Measurements from ENCODE around the gene LILRA6. TPM values are rescaled to one million over a fixed set of nuclear protein-coding genes. Genes with fewer than 3 reads are reported as not detected.
A peak's percentile ranks its signal among the peaks of the same experiment; 100 is the strongest.
"Not testable (repeated sequence)": the region's sequence is repeated elsewhere in the genome, so short reads cannot be mapped to it uniquely, and the experiment has no call there.

LILRA6 gene
- total and polyA plus RNA-seq, 2 of the 13 experiments (the other 11 are each of a cell fraction or from before 2014, with no cell fraction given) = not detected

DNA sequence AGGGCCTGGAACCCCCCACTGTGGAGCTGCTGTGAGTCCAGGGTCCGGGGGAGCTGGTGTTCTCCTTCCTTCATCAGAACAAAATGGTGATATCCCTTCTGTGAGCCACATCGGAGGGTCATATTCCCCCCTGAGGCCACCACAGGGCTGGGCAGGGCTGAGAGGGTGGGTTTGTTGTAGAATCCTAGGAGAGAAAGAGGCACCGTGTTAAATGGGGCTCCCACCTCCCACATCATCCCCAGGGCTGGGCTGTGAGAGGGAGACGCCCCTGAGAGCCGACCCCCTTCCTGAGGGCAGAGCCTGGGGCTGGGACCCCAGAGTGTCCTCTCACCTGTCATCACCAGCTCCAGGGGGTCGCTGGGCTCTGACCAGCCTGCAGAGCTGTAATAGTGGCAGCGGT is 20.6 kb downstream of the LILRA6 start:
- H3K79me2 ChIP-seq (ENCODE audit: insufficient read depth, low read length); H3K4me2 ChIP-seq (ENCODE audit: low read depth, low read length); CTCF ChIA-PET (ENCODE audit: low intra/inter-chr PET ratio, low total read pairs); H2AFZ ChIP-seq (ENCODE audit: low read length); ATAC-seq; DNase-seq (ENCODE audit: low spot score); H3K27ac ChIP-seq (ENCODE audit: extremely low read length, insufficient read depth, low read length); H3K9me3 ChIP-seq (ENCODE audit: low read length); H3K36me3 ChIP-seq (replicated peaks in 1 of 2; ENCODE audit: control insufficient read depth in 1 of 2, insufficient read depth in 2 of 2, low read length in 2 of 2); intact Hi-C loops (cut with micrococcal nuclease; ENCODE audit: unreplicated experiment); FAIRE-seq; H4K20me1 ChIP-seq (ENCODE audit: insufficient read depth, low read length); H3K4me3 ChIP-seq (replicated peaks in 1 of 3; ENCODE audit: insufficient read depth in 1 of 3, low read depth in 2 of 3, low read length in 3 of 3); POLR2A ChIA-PET; in situ Hi-C loops (cut with HindIII; ENCODE audit: extremely low pct_ligation_motif_present, low pct_unique_long_range_greater_than_20kb); H3K9ac ChIP-seq (ENCODE audit: insufficient read depth, low read depth, low read length); BruUV-seq (replicated peaks): not testable (repeated sequence)
- WGBS (ENCODE audit: low lambda C conversion rate) = 100% methylated on average over 1 of the region's 7 CpGs
- Histone ChIP-seq H3K4me1 (ENCODE audit: insufficient read depth, low read length) (peaks cover 18% of the 10 kb centered on the region), H3K27me3 (ENCODE audit: control insufficient read depth in 1 of 2, insufficient read depth in 2 of 2, low read length in 2 of 2) (peaks cover 3 to 20% of the 10 kb centered on the region in 2 experiments; a peak in 4 of 5 replicates)

DNA sequence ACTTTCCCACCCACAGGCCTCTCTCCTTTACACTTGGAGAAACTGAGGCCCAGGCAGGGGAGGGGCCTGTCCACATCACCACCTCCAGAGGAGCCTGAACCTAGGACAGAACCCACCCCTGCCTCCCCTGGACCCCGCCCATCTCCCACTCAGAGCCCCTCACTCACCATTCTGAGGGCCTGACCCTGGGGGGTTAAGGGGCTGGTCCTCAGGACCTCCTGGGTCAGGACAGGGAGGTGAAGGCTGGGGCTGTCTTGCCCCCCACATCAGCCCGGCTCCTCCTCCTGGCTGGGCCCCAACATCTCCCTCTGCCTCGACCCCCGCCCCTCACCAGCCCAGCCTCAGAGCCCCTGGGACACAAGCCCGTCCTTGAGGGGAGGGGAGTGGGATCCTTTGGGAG is 22.9 kb downstream of the LILRA6 start:
- intact Hi-C loops (cut with micrococcal nuclease; ENCODE audit: unreplicated experiment); POLR2A ChIA-PET; in situ Hi-C loops (cut with HindIII; ENCODE audit: extremely low pct_ligation_motif_present, low pct_unique_long_range_greater_than_20kb): not testable (repeated sequence)

DNA sequence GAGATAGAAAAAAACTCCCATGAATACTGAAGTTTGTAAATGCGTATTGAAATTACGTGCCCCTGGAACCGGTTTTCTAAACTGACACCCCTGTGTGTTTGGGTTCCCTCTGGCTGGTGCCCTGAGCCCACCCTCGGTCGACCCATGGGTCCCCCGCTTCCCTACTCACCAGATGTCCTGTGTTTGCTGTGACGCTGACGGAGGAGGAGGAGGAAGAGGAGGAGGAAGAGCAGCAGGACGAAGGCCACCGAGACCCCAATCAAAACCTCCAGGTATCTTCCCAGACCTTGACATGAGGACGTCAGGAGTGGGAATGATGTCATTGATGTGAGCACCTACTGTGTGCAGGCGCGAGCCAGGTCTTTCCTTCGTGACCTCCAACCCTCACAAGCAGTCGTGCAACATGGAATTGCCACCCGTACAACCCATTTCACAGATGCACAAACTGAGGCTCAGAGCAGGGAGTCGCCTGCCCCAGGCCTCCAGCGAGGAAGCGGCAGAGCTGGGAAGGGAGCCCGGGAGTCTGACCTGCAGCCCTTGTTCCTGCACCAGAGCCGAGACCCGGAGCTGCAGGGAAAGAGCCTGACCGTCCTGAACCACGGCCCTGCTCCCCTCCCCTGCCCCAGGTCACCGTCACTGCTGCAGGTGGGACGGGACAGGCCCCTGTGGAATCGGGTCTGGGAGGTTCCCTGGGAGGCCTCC is 23.5 kb downstream of the LILRA6 start:
- intact Hi-C loops (cut with micrococcal nuclease; ENCODE audit: unreplicated experiment) (no loop called here), in situ Hi-C loops (cut with HindIII; ENCODE audit: extremely low pct_ligation_motif_present, low pct_unique_long_range_greater_than_20kb) (no loop called here)
- POLR2A ChIA-PET = no interaction called here
- Histone ChIP-seq H3K27ac (ENCODE audit: extremely low read length, insufficient read depth, low read length) (no peak overlapping the region), H3K4me3 (replicated peaks in 1 of 3; ENCODE audit: insufficient read depth in 1 of 3, low read depth in 2 of 3, low read length in 3 of 3) (no peak overlapping the region), H3K4me1 (ENCODE audit: insufficient read depth, low read length) (peaks cover 21% of the 10 kb centered on the region), H3K9ac (ENCODE audit: insufficient read depth, low read depth, low read length) (no peak overlapping the region), H2AFZ (ENCODE audit: low read length) (no peak overlapping the region), H4K20me1 (ENCODE audit: insufficient read depth, low read length) (no peaks in the 10 kb centered on the region), H3K27me3 (ENCODE audit: control insufficient read depth in 1 of 2, insufficient read depth in 2 of 2, low read length in 2 of 2) (peaks cover 3 to 13% of the 10 kb centered on the region in 2 experiments; a peak in 4 of 5 replicates), H3K79me2 (ENCODE audit: insufficient read depth, low read length) (no peaks in the 10 kb centered on the region), H3K4me2 (ENCODE audit: low read depth, low read length) (no peak overlapping the region), H3K9me3 (ENCODE audit: low read length) (no peaks in the 10 kb centered on the region), H3K36me3 (replicated peaks in 1 of 2; ENCODE audit: control insufficient read depth in 1 of 2, insufficient read depth in 2 of 2, low read length in 2 of 2) (no peaks in the 10 kb centered on the region)
- no peak for FAIRE-seq
- BruUV-seq (replicated peaks) = no TSS peak
- WGBS (ENCODE audit: low lambda C conversion rate) = 71% methylated on average over 14 of the region's 27 CpGs
- no peak for ATAC-seq
- DNase-seq (ENCODE audit: low spot score) = no peak
- CTCF ChIA-PET (ENCODE audit: low intra/inter-chr PET ratio, low total read pairs) = no interaction called here
- peak; percentile 77 for TF ChIP-seq ZMYM3 (CRISPR knock-in tag; IDR thresholded peaks at IDR 0.05)
- TF ChIP-seq HOXA5 (CRISPR knock-in tag; IDR thresholded peaks at IDR 0.05) = no peak
- no peak for TF ChIP-seq MTF1 (CRISPR knock-in tag; IDR thresholded peaks at IDR 0.05)
- peak; percentile 66 for TF ChIP-seq ZKSCAN1 (IDR thresholded peaks at IDR 0.05; ENCODE audit: low read length)
- no peak for TF ChIP-seq ZFP82 (CRISPR knock-in tag; IDR thresholded peaks at IDR 0.05; ENCODE audit: borderline replicate concordance)
- no peak for TF ChIP-seq HDAC2 (CRISPR knock-in tag; IDR thresholded peaks at IDR 0.05)
- TF ChIP-seq ATF7 (IDR thresholded peaks at IDR 0.05) = peak; percentile 56
- no peak for TF ChIP-seq ATF7 (CRISPR knock-in tag; IDR thresholded peaks at IDR 0.05)
- no peak for TF ChIP-seq FOSL2 (CRISPR knock-in tag; IDR thresholded peaks at IDR 0.05)
- TF ChIP-seq, protein P1, sequence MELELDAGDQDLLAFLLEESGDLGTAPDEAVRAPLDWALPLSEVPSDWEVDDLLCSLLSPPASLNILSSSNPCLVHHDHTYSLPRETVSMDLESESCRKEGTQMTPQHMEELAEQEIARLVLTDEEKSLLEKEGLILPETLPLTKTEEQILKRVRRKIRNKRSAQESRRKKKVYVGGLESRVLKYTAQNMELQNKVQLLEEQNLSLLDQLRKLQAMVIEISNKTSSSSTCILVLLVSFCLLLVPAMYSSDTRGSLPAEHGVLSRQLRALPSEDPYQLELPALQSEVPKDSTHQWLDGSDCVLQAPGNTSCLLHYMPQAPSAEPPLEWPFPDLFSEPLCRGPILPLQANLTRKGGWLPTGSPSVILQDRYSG (CRISPR knock-in tag; IDR thresholded peaks at IDR 0.05) = no peak
- no peak for TF ChIP-seq RXRB (CRISPR knock-in tag; IDR thresholded peaks at IDR 0.05; ENCODE audit: borderline replicate concordance)
- no peak for TF ChIP-seq HCFC1 (IDR thresholded peaks at IDR 0.05; ENCODE audit: low read depth, low read length)

More for the DNA sequence above, 22.9 kb downstream of the LILRA6 start:
- H3K9me3 ChIP-seq (ENCODE audit: low read length); H3K79me2 ChIP-seq (ENCODE audit: insufficient read depth, low read length); H3K27ac ChIP-seq (ENCODE audit: extremely low read length, insufficient read depth, low read length); BruUV-seq (replicated peaks); FAIRE-seq; H3K36me3 ChIP-seq (replicated peaks in 1 of 2; ENCODE audit: control insufficient read depth in 1 of 2, insufficient read depth in 2 of 2, low read length in 2 of 2); H2AFZ ChIP-seq (ENCODE audit: low read length); H3K9ac ChIP-seq (ENCODE audit: insufficient read depth, low read depth, low read length); H3K4me2 ChIP-seq (ENCODE audit: low read depth, low read length); DNase-seq (ENCODE audit: low spot score); CTCF ChIA-PET (ENCODE audit: low intra/inter-chr PET ratio, low total read pairs); ATAC-seq; H4K20me1 ChIP-seq (ENCODE audit: insufficient read depth, low read length); H3K4me3 ChIP-seq (replicated peaks in 1 of 3; ENCODE audit: insufficient read depth in 1 of 3, low read depth in 2 of 3, low read length in 3 of 3): not testable (repeated sequence)
- Histone ChIP-seq H3K4me1 (ENCODE audit: insufficient read depth, low read length) (peaks cover 21% of the 10 kb centered on the region), H3K27me3 (ENCODE audit: control insufficient read depth in 1 of 2, insufficient read depth in 2 of 2, low read length in 2 of 2) (peaks cover 3 to 13% of the 10 kb centered on the region in 2 experiments; a peak in 4 of 5 replicates)
- WGBS (ENCODE audit: low lambda C conversion rate) = 29% methylated on average over 1 of the region's 5 CpGs

Data from HepG2 (cell line).